WERI-Rb-1 (cell line): ENCODE data around the gene DNM3.
A peak's percentile ranks its signal among the peaks of the same experiment; 100 is the strongest.

ENCODE experiments used
- DNase-seq: peaks from one replicate; pipeline ENCODE4 v3.0.0-alpha.2; 2020
- H3K27ac ChIP-seq: fragments of 250-450 bp; sonication (Bioruptor Pico); 2 replicates; pipeline ENCODE4 v1.5.1; 2020; ENCODE audit warnings: mild to moderate bottlenecking, moderate library complexity
- H3K27me3 ChIP-seq: fragments of 250-450 bp; sonication (Bioruptor Pico); 2 replicates; pipeline ENCODE4 v1.5.1; 2021; ENCODE audit warnings: mild to moderate bottlenecking, low read depth, moderate library complexity; ENCODE audit not compliant: insufficient read depth, severe bottlenecking
- H3K36me3 ChIP-seq: fragments of 250-450 bp; sonication (Bioruptor Pico); 2 replicates; pipeline ENCODE4 v1.5.1; 2020; ENCODE audit warnings: mild to moderate bottlenecking, moderate library complexity
- H3K4me3 ChIP-seq: 2 replicates; pipeline ENCODE4 v1.5.1; 2011; ENCODE audit warnings: low read depth, mild to moderate bottlenecking, control low read depth, low read length
- H3K9me3 ChIP-seq: fragments of 250-450 bp; sonication (Bioruptor Pico); 2 replicates; pipeline ENCODE4 v1.5.1; 2021; ENCODE audit warnings: mild to moderate bottlenecking, moderate library complexity; ENCODE audit not compliant: severe bottlenecking
- TF ChIP-seq, protein P1 (sequence below): IDR thresholded peaks from 2 replicates; pipeline ENCODE4 v1.5.1; 2011; ENCODE audit warnings: low read depth, mild to moderate bottlenecking, control low read depth, inconsistent platforms, low read length

The DNM3 gene

DNA sequence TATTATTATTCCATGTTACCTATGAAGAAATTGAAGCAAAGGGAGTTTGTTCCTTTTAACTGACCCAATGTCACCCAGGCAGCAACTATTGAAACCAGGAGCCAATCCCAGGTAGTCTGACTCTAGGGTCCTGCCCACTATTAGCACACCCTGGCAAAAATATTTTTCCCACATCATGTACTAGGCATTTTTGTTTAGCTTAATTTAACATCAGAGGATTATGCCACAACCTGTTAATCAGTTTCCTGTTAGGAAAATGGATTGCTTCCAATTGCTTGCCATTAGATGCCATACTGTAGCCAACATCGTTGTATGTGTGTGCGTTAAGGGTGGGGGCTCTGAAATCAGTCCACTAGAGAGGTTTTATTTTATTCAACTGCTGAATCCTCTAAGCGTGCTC, 281.1 kb downstream of the DNM3 start:
- no peak overlapping the region for H3K4me3 ChIP-seq
- no peak overlapping the region for H3K27ac ChIP-seq
- DNase-seq: no peak
- no peaks in the 10 kb centered on the region for H3K27me3 ChIP-seq
- no peaks in the 10 kb centered on the region for H3K9me3 ChIP-seq
- H3K36me3 ChIP-seq: no peaks in the 10 kb centered on the region
- TF ChIP-seq, protein P1, sequence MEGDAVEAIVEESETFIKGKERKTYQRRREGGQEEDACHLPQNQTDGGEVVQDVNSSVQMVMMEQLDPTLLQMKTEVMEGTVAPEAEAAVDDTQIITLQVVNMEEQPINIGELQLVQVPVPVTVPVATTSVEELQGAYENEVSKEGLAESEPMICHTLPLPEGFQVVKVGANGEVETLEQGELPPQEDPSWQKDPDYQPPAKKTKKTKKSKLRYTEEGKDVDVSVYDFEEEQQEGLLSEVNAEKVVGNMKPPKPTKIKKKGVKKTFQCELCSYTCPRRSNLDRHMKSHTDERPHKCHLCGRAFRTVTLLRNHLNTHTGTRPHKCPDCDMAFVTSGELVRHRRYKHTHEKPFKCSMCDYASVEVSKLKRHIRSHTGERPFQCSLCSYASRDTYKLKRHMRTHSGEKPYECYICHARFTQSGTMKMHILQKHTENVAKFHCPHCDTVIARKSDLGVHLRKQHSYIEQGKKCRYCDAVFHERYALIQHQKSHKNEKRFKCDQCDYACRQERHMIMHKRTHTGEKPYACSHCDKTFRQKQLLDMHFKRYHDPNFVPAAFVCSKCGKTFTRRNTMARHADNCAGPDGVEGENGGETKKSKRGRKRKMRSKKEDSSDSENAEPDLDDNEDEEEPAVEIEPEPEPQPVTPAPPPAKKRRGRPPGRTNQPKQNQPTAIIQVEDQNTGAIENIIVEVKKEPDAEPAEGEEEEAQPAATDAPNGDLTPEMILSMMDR: no peak

DNA sequence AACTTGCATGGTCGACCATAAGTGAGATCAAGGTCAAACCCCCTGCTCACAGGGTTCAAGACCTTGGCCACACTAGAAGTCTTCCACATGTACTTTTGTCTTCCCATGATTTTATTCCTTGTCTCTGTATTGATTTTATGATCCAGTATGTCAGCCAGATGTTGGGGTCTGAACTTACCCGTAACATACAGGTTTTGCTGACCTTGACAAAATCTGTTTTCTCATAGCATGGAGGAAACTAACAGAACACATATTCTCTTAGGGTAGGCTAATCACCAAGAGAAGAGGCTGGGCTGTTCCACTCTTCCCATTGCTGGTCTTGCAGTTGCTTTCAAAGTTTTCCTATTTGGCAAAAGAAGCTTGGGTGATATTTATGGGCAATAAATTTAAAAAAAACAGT, 284.0 kb downstream of the DNM3 start:
- no peaks in the 10 kb centered on the region for H3K36me3 ChIP-seq
- no peaks in the 10 kb centered on the region for H3K9me3 ChIP-seq
- no peak for DNase-seq
- H3K27ac ChIP-seq: no peak overlapping the region
- H3K27me3 ChIP-seq: no peaks in the 10 kb centered on the region
- H3K4me3 ChIP-seq: no peak overlapping the region
- TF ChIP-seq, protein P1: no peak

DNA sequence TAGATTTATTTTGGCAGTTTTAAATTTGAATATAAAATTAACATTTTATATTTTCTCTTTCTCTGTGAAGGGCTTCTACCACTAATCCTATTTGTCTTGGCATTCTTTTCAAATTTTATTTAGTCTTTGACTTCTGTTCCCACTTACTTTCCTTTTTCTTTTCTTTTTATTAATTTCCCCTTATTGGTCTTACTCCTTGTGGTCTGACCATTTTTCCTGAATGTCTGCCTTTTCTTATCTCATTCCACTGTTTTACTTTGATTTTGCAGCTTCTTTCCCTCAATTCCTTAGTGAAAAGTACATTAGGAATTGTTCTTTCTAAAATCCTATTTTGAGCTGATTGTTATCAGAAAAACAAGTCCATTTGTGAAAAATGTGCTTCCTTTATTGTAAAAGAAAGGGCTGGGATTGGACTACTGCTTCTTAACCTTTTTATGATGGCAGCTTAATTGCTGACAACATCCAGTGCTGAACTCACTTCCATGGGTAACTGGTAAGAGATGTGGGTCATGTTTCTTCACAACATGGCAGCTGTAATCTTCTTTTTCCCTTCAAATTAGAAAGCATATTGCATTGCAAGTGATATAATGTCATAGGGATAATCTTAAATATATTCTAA, 284.6 kb downstream of the DNM3 start:
- no peaks in the 10 kb centered on the region for H3K9me3 ChIP-seq
- no peaks in the 10 kb centered on the region for H3K27me3 ChIP-seq
- TF ChIP-seq, protein P1: no peak
- H3K27ac ChIP-seq: no peak overlapping the region
- no peaks in the 10 kb centered on the region for H3K36me3 ChIP-seq
- H3K4me3 ChIP-seq: no peak overlapping the region
- no peak for DNase-seq

DNA sequence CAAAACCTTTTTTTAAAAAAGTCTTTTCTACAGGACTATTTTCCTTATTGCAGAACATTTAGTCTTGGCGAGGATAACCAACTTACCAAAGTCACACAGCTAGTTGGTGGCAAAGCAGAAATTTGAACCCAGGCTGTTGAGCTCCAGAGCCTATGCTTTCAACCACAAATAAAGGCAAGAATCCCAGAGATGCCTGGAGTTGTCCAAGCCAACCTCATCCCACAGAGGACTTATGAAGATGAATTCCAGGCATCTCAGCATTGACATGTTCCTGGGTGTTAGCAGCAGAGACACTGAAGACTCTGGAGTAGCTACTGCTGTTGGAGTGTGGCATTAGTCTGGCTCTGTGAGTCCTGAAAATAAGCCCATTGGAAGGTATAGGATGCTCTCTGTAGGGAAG, 291.5 kb downstream of the DNM3 start:
- no peak overlapping the region for H3K27ac ChIP-seq
- no peak overlapping the region for H3K4me3 ChIP-seq
- H3K27me3 ChIP-seq: no peaks in the 10 kb centered on the region
- TF ChIP-seq, protein P1: no peak
- H3K36me3 ChIP-seq: no peaks in the 10 kb centered on the region
- no peak for DNase-seq
- H3K9me3 ChIP-seq: no peaks in the 10 kb centered on the region

DNA sequence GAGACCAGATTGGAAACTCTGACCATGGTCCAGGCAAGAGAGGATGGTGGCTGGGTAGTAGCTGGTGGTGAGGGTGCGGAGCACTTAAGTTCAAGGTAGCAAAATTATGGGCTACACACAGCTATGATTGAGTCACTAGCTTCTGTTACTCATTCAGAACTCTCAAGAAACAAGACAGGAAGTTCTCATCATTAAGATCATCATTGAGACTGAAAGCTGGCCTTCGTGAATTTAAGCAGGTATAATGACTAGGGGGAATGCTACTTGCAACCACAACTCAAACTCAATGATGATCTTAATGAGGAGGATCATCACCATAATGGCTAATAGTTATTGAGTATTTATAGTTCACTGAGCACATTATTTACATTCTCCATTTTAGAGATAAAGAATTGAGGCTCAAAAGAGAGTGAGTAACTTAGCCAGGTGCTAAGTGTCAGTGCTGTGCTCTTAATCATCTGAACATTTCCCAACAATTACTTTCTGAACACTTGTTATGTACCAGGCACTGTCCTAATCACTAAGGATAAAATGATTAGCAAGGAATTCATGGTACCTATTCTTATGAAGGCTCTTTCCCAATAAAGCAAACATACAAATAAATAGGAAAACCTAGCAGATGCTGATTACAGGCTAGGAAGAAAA, 292.9 kb downstream of the DNM3 start:
- Histone ChIP-seq H3K36me3 (no peaks in the 10 kb centered on the region), H3K4me3 (no peak overlapping the region), H3K9me3 (no peaks in the 10 kb centered on the region), H3K27me3 (no peaks in the 10 kb centered on the region), H3K27ac (no peak overlapping the region)
- no peak for DNase-seq
- TF ChIP-seq, protein P1: no peak

DNA sequence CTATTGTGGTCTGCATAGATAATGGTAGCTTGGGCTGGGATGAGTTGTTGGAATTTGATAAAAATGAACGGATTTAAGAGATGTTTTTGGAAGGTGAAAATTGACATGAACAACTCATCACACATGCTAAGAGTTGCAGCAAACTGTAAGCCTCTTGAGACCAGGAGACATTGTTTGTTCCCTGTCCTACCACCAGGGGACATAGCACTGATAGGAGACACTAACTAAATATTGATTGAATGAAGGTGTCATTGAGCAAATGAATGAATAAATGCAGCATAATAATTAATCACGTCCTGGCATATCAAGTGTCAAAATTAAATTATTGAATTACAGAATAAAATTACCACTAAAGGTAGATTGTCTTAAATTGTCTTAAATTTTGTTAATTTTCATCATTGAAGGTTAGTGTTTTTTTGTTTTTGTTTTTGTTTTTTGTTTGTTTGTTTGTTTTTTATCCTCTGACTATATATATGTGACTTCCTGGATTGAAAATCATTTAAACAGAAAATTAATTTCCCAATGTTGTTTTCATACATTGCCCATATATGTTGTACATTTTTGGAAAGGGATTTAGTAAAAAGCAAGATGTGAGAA, 293.9 kb downstream of the DNM3 start:
- Histone ChIP-seq H3K36me3 (no peaks in the 10 kb centered on the region), H3K27me3 (no peaks in the 10 kb centered on the region), H3K9me3 (no peaks in the 10 kb centered on the region), H3K27ac (no peak overlapping the region), H3K4me3 (no peak overlapping the region)
- DNase-seq: peak; percentile 17
- TF ChIP-seq, protein P1: peak; percentile 63
